DND-41 (cell line): Measurements from ENCODE around the gene RSAD2.

Source experiments
- CTCF ChIP-seq: IDR thresholded peaks from 2 replicates; pipeline ENCODE4 v1.5.1; 2012; ENCODE audit warnings: borderline replicate concordance, low read length, moderate library complexity, mild to moderate bottlenecking; ENCODE audit not compliant: poor library complexity, severe bottlenecking; ENCODE audit errors: extremely low read depth
- EZH2 ChIP-seq: IDR thresholded peaks from 3 replicates; pipeline ENCODE4 v1.6.1; 2012; ENCODE audit warnings: borderline replicate concordance, low read depth, mild to moderate bottlenecking, moderate library complexity, low read length, inconsistent platforms; ENCODE audit not compliant: severe bottlenecking

DNA sequence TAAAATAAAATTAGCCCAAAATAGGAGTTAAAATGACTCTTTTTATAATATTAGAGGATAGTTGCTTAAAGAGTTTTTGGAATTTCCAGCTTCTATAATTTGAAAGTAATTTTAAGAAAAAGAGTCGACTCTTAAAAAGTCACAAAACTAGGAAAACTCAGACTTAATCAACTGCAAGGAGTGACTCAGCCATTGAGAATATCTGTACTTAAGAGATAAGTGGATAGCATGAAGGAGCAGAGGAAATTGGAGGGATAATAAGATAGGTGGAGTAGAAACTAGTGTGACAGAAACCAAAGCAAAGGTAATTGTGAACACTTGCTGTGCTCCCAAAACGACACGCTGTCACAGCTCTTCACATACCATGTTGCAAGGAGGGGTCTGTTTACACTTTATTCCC lies 8.4 kb downstream of the RSAD2 start:
- TF ChIP-seq CTCF (no peak), EZH2 (no peak)
